Activated CD4-positive, alpha-beta T cell treated with anti-CD3 and anti-CD28 coated beads, Interleukin-2, amount 50 U/mL, for 4 hours (primary cell): Measurements from ENCODE around the gene LUC7L.
"Not testable (repeated sequence)": the region's sequence is repeated elsewhere in the genome, so short reads cannot be mapped to it uniquely, and the experiment has no call there.

ENCODE experiments used
- DNase-seq, 2 experiments: peaks; one replicate each; pipeline ENCODE4 v3.0.0-alpha.2; 2020

Gene LUC7L

GRCh38 chr16:263182-263774, 34.0 kb upstream of the LUC7L start:
- no peak for DNase-seq

DNA sequence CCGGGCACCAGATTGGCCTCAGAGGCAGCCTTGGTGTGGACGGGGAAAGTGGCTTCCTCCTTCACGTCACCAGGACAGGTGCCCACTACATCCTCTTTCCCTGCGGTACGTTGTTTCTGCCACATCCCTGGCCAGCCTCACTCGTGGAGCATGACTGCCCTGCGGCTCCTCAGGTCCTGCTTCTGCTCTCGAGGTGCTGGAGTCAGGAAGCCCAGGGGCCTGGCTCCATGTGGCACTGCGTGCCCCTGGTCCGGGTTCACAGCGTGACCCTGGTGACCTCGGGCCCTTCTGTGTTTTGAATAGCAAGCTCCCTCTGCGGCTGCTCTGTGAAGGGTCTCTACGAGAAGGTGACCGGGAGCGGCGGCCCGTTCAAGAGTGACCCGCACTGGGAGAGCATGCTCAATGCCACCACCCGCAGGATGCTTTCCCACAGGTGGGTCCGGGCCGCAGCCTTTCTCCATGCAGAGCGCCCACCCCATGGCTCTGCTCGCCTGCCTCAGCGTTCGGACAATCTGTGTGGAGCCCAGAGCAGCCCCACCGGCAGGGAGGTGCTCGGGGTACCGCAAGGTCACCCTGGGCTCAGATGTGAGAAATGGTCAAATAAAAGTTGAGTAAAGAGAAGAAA, 33.0 kb upstream of the LUC7L start:
- DNase-seq, result no peak

DNA sequence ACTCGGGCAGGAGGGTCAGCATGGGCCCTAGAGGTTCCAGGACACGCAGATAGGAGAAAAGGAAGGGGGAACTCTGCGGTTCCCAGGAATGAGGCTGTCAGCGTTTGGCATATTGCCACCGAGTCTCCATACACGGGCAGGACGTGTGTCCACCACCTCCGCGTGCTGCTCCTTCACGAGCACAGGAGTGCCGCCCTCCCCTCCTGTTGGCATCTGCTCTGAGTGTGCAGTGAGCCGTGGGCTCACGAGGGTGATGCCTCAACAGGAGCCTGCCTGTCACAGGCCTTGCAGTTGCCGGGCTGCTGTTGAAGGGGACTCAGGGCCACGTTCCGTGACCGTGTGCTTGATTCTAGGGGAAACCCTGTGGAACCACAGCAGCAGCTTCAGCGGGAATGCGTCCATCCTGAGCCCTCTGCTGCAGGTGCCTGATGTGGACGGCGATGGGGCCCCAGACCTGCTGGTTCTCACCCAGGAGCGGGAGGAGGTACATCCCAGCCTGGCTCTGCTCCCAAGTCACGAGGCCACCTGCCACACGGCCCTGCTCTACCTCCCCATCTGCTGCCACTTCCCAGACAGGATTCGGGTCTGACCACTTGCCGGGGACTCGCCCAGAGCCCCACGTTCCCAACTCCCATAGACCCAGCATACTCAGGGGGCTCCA, 31.9 kb upstream of the LUC7L start:
- no peak for DNase-seq

DNA sequence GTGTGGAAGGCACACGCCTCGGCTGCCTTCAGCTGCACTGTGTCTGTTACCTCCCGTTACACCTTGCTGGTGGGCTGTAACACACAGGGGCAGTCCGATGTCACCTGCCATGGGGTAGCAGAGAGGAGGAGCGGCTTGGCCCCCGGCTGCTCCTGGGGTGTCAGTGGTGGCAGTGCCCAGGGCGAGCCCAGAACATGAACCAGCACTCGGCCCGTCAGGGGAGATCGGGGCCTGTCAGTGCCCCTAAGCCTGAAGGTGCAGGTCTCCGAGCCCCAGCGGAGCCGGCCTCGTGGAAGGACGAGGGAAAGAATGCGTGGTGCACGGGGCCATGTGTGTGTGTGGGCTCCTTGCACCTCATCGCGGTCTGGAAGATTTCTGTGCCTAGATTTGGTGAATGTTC, 31.1 kb upstream of the LUC7L start:
- DNase-seq, result no peak

- no peak for DNase-seq
Measured at GRCh38 chr16:259814-260253, 30.6 kb upstream of the LUC7L start.

DNA sequence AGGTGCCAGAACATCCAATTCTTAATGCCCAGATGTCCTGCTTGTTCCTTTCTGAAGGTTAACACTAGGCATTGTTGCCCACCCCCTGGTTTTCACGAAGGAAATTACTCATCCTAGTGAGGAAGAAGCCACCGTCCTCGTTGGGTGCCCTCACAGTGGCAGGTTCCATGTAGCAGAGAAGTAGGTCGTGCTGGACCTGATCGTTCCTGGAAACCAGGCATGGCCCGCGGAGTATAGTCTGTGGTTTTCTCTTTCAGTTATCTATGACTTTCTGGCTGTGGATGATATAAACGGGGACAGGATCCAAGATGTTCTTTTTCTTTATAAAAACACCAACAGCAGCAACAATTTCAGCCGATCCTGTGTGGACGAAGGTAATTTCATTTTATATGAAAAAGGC, 30.0 kb upstream of the LUC7L start:
- no peak for DNase-seq

- not testable (repeated sequence) for DNase-seq
Measured at GRCh38 chr16:258091-258490, 28.8 kb upstream of the LUC7L start.

- no peak for DNase-seq
Measured at GRCh38 chr16:255183-255582, 25.9 kb upstream of the LUC7L start.

DNA sequence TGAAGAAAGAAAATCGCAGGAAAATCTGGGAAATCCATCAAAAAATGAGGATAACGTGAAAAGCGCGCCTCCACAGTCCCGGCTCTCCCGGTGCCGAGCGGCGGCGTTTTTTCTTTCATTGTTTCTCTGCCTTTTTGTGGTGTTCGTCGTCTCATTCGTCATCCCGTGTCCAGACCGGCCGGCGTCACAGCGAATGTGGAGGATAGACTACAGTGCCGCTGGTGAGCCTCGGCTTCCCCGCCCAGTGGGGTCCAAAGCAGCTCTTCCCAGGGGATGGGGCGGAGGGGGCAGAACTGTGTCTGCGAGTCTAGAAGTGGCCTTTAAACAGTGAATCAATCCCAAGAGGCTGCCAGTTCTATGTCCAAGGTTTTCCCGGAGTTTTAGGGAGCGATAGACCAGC, 25.2 kb upstream of the LUC7L start:
- no peak for DNase-seq

- DNase-seq, result no peak
Measured at GRCh38 chr16:253833-254232, 24.6 kb upstream of the LUC7L start.

GRCh38 chr16:252366-253337, 23.4 kb upstream of the LUC7L start:
- DNase-seq, result no peak

DNA sequence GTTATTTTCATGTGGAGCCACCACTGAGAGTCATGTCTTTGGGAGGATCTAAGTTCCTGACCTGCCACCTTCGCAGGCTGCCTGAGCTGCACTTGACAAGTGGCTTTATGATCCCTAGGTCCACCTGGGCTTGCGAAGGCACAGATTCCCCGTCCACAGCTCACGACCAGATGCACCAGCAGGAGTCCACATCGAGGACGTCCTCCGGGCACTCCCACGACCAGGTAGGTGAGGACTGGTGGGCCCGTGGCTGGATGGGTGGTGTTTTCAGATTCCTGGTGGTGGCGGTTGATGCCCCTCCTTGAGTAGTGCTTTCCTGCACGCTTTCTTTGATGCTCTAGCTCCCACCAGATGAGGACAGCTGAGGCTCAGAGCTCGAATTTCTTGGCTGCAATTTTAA, 20.2 kb upstream of the LUC7L start:
- no peak for DNase-seq

- no peak for DNase-seq
Measured at GRCh38 chr16:247027-247426, 17.8 kb upstream of the LUC7L start.

GRCh38 chr16:245105-245504, 15.9 kb upstream of the LUC7L start:
- DNase-seq, result no peak

DNA sequence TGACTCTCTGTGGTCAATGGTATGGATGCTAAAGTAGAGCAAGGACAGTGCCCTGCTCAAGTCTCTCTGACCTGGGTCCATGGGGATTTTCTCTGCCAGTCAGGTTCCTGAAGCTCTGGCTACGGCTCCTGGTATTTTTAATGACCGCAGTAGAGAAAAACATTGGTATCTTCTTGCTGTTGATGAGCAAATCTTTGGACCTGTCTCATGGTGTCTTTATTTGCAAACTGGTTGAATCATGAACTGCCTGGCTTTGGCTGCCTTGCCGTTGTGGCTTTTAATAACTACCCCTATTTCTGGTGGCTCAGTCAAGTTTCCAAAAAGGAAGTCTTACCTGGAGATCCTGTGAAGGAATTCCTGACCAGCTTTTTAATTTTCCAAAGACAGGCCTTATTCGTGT, 14.1 kb upstream of the LUC7L start:
- DNase-seq, result no peak

GRCh38 chr16:242281-242680, 13.0 kb upstream of the LUC7L start:
- no peak for DNase-seq

- DNase-seq, result no peak
Measured at GRCh38 chr16:240559-240958, 11.3 kb upstream of the LUC7L start.

DNA sequence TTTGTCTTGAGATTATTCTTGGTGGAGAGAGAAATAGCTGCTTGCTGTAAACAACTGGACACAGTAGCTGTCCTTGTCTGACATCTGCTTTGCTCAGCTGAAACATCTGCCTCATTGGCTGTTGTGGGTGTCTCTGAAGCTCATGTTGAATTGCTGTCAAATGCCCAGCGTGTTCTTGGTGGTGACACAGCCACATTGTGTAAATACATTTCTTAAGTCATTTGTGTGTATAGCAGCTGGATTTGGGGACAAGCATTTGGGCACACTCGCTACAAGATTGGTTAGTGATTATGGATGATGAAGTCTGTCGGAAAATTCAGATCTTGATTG, 10.7 kb upstream of the LUC7L start:
- DNase-seq, result no peak

DNA sequence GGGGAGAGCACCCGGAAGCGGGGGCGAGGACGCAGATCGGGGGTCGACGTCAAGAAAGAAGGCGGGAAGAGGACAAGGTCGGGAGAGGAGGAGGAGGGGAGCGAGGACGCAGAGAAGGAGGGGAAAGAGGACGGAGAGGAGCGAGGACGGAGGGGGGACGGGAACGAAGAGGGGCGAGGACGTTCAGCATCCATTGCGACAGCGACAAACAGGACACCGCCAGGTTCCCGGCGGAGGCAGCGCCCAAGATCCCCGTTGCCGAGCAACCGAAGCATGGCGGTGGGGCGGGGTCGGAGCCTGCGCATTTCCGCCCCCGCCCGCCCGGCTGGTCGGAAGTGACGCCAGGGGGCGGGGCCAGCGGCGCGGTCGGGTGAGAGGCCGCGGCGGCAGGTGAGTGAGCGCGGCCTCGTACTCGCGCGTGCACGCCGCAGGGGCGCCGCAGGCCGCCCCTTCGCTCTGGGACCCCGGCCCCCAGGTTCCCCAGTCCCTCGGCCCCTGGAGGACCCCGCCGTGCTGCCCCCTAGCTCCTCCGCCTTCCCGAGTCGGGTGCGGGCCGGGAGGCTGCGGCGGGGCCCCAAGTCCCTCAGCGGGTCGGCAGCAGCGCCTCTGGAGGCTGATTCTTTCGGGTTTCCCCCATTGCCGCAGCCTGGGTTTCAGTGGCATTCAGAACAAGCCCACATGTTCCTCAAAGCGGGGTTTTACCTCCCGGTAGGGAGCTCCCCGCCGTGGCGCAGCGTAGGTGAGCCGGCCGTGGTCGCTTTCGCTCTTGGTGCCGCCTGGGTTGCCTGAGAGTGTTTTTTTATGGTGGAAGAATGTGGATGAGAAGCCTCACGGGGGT, 5.4 kb upstream of the LUC7L start, which contains the start of gene FAM234A:
FAM234A (plus strand) TSS at position 354 of the 838 bp plus-strand sequence. CDS start 19,593 bp downstream, outside the sequence.
- peak; percentile 90 to 93 for DNase-seq

DNA sequence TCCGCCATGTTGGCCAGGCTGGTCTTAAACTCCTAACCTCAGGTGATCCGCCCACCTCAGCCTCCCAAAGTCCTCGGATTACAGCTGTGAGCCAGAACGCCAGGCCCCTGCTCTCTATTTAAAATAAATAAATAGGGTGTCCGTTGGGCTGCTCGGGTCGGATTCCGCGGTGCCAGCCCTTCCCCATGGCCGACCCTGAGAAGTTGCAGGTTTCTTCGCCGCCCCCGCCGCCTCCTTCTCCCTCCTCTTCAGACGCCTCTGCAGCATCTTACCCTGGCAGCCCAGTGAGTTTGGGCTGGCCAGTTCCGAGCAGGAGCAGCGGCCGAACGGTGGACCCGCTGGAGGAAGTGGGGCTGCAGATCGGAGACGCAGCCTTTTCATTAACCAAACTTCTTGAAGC, 1.7 kb upstream of the LUC7L start:
- no peak for DNase-seq

GRCh38 chr16:230351-230750, 1.1 kb upstream of the LUC7L start:
- DNase-seq, result not testable (repeated sequence)

DNA sequence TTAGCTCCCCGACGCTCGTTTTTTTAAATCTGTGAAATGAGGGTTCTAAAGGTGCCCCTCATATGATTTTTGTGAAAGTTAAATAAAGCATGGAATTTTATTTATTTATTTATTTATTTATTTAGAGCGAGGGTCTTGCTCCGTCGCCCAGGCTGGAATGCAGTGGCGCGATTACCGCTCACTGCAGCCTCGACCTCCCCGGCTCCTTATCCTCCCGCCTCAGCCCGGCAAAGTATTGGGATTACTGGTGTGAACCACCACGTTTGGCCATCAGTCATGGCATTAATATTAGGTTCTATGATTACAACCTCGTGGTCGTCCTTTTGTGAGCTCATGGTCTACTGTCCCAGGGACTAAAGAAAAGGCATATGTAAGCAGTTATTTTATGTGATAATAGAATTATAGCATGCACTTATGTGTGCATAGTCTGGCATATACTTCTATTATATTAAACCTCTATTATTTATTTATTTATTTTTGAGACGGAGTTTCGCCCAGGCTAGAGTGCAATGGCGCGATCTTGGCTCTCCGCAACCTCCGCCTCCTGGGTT, 557 bp upstream of the LUC7L start:
- no peak for DNase-seq
